ENCODE results near the gene RNF19B.
"Not testable (repeated sequence)": the region's sequence is repeated elsewhere in the genome, so short reads cannot be mapped to it uniquely, and the experiment has no call there.

RNF19B gene

GRCh38 chr1:32927441-32927840 is 37.2 kb downstream of the RNF19B start:
- no peak for DNase-seq

- no peak for DNase-seq
These were observed 38.0 kb downstream of the RNF19B start for GRCh38 chr1:32926562-32926961.

GRCh38 chr1:32925403-32926162 is 39.0 kb downstream of the RNF19B start:
- DNase-seq: no peak

- DNase-seq: no peak
These were observed 39.7 kb downstream of the RNF19B start for GRCh38 chr1:32924881-32925344.

GRCh38 chr1:32920833-32921232 is 43.8 kb downstream of the RNF19B start:
- DNase-seq: no peak

GRCh38 chr1:32919811-32920733 is 44.5 kb downstream of the RNF19B start:
- DNase-seq: no peak

- no peak for DNase-seq
These were observed 46.4 kb downstream of the RNF19B start for GRCh38 chr1:32918179-32918578.

- no peak for DNase-seq
These were observed 47.1 kb downstream of the RNF19B start for GRCh38 chr1:32917521-32917920.

- DNase-seq: no peak
These were observed 48.6 kb downstream of the RNF19B start for GRCh38 chr1:32915766-32916706.

GRCh38 chr1:32910319-32910718 is 54.3 kb downstream of the RNF19B start:
- DNase-seq: no peak

- no peak for DNase-seq
These were observed 57.2 kb downstream of the RNF19B start for GRCh38 chr1:32907435-32907834.

- DNase-seq: no peak
These were observed 58.0 kb downstream of the RNF19B start for GRCh38 chr1:32906654-32907053.

GRCh38 chr1:32905588-32905987 is 59.0 kb downstream of the RNF19B start:
- not testable (repeated sequence) for DNase-seq

- DNase-seq: no peak
These were observed 59.8 kb downstream of the RNF19B start for GRCh38 chr1:32904797-32905196.

GRCh38 chr1:32903991-32904785 is 60.4 kb downstream of the RNF19B start:
- DNase-seq: no peak

- no peak for DNase-seq
These were observed 62.1 kb downstream of the RNF19B start for GRCh38 chr1:32902535-32902920.

- no peak for DNase-seq
These were observed 62.6 kb downstream of the RNF19B start for GRCh38 chr1:32901823-32902534.

- no peak for DNase-seq
These were observed 63.4 kb downstream of the RNF19B start, which contains the start of gene TMEM54 for GRCh38 chr1:32900956-32901822. TMEM54 (minus strand) TSS chr1:32901389; CDS start chr1:32901238, 151 bp downstream.

GRCh38 chr1:32900371-32900955 is 64.1 kb downstream of the RNF19B start:
- DNase-seq: no peak

Data from CD4-positive, alpha-beta T cell treated with Interleukin-17A for 1 hour (primary cell).